ENCODE data around the gene TBC1D12. TPM values are rescaled to one million over a fixed set of nuclear protein-coding genes. Genes with fewer than 3 reads are reported as not detected.

The TBC1D12 gene
- total RNA-seq, 2 experiments from 2014 or later: 0.20 TPM

DNA sequence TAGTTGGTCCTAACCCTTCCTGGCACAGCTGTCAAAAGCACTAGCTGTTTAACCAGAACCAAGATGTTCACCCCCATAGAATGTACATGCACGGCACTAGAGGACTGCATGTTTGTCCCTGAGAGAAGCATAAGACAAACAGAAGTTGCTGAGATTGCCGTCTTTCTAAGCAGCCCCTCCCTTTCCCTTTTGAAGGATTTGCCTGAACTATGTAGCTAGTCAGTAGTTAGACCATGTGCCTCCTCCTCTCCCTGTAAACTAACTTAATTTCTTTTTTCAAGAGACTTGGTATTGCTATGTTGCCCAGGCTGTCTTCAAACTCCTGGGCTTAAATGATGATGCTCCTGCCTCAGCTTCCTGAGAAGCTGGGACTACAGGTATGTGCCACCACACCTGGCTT is 40.7 kb downstream of the TBC1D12 start:
- H3K27me3 Mint-ChIP-seq: peaks cover 11% of the 10 kb centered on the region
- CTCF ChIA-PET: interaction anchor here (0.7 to 1.7 kb wide), 5 partner anchors 13 to 78 kb away, joined by 3 to 11 read pairs (median 4); no protein-coding TSS in a partner anchor
- no peaks in the 10 kb centered on the region for H3K9me3 Mint-ChIP-seq
- DNase-seq (no peak), ATAC-seq (no peak)
- no peak overlapping the region for H3K27ac Mint-ChIP-seq
- H3K36me3 Mint-ChIP-seq (ENCODE audit: low read depth): no peaks in the 10 kb centered on the region
- intact Hi-C loops (cut with micrococcal nuclease): loop anchor here (10.0 kb wide), 1 partner anchor 78 kb away; the partner anchor contains the start of gene NOC3L
- no peak overlapping the region for H3K4me3 Mint-ChIP-seq
- H3K4me1 Mint-ChIP-seq (ENCODE audit: low read depth): no peaks in the 10 kb centered on the region
- TF ChIP-seq, protein P1, sequence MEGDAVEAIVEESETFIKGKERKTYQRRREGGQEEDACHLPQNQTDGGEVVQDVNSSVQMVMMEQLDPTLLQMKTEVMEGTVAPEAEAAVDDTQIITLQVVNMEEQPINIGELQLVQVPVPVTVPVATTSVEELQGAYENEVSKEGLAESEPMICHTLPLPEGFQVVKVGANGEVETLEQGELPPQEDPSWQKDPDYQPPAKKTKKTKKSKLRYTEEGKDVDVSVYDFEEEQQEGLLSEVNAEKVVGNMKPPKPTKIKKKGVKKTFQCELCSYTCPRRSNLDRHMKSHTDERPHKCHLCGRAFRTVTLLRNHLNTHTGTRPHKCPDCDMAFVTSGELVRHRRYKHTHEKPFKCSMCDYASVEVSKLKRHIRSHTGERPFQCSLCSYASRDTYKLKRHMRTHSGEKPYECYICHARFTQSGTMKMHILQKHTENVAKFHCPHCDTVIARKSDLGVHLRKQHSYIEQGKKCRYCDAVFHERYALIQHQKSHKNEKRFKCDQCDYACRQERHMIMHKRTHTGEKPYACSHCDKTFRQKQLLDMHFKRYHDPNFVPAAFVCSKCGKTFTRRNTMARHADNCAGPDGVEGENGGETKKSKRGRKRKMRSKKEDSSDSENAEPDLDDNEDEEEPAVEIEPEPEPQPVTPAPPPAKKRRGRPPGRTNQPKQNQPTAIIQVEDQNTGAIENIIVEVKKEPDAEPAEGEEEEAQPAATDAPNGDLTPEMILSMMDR (IDR thresholded peaks at IDR 0.05): no peak
- POLR2A ChIA-PET: no interaction called here

DNA sequence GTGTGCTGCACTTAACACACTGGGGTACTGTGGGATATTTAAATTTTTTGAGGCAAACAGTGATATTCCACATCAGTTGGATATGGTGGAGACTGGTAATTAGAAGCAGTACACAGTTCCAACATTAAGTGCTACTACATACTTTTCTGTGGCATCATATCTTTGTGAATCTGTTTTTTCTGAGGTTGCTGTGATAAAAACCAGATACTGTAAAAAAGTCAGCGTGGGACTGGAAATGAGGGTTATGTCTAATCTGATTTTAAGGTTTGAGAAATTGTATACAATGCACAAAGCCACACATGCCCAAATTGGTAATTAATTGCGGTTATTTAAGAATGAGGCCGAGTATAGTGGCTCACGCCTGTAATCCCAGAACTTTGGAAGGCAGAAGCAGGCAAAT is 41.2 kb downstream of the TBC1D12 start:
- DNase-seq (no peak), ATAC-seq (no peak)
- TF ChIP-seq, protein P1 (IDR thresholded peaks at IDR 0.05): no peak
- no peaks in the 10 kb centered on the region for H3K9me3 Mint-ChIP-seq
- H3K36me3 Mint-ChIP-seq (ENCODE audit: low read depth): no peaks in the 10 kb centered on the region
- peaks cover 11% of the 10 kb centered on the region for H3K27me3 Mint-ChIP-seq
- H3K4me1 Mint-ChIP-seq (ENCODE audit: low read depth): no peaks in the 10 kb centered on the region
- intact Hi-C loops (cut with micrococcal nuclease): loop anchor here (10.0 kb wide), 1 partner anchor 79 kb away; the partner anchor contains the start of gene NOC3L
- H3K27ac Mint-ChIP-seq: no peak overlapping the region
- ChIA-PET CTCF (interaction anchor here (0.6 to 3.3 kb wide), 44 partner anchors 8 to 628 kb away, joined by 3 to 14 read pairs (median 4); partner anchors contain the start of gene TBC1D12), POLR2A (interaction anchor here (0.7 kb wide), 1 partner anchor 398 kb away, joined by 4 read pairs; no protein-coding TSS in a partner anchor)
- no peak overlapping the region for H3K4me3 Mint-ChIP-seq

DNA sequence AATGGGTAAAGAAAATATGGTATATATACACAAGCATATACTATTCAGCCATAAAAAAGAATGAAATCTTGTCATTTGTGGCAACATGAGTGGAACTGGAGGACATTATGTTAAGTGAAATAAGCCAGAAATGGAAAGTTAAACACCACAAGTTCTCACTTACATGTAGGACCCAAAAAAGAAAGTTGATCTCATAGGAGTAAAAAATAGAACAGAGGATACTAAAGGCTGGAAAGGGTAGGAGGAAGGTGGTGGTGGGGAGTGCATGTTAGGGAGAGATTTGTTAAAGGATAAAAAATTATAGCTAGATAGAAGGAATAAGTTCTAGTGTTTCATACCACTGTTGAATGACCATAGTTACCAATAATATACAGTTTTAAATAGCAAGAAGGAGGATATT is 48.4 kb downstream of the TBC1D12 start:
- intact Hi-C loops (cut with micrococcal nuclease): no loop called here
- ATAC-seq (no peak), DNase-seq (no peak)
- POLR2A ChIA-PET: no interaction called here
- CTCF ChIA-PET: no interaction called here
- no peak overlapping the region for H3K27ac Mint-ChIP-seq
- no peaks in the 10 kb centered on the region for H3K9me3 Mint-ChIP-seq
- H3K4me1 Mint-ChIP-seq (ENCODE audit: low read depth): no peaks in the 10 kb centered on the region
- H3K36me3 Mint-ChIP-seq (ENCODE audit: low read depth): no peaks in the 10 kb centered on the region
- TF ChIP-seq, protein P1 (IDR thresholded peaks at IDR 0.05): no peak
- H3K27me3 Mint-ChIP-seq: peaks cover 8% of the 10 kb centered on the region
- no peak overlapping the region for H3K4me3 Mint-ChIP-seq

DNA sequence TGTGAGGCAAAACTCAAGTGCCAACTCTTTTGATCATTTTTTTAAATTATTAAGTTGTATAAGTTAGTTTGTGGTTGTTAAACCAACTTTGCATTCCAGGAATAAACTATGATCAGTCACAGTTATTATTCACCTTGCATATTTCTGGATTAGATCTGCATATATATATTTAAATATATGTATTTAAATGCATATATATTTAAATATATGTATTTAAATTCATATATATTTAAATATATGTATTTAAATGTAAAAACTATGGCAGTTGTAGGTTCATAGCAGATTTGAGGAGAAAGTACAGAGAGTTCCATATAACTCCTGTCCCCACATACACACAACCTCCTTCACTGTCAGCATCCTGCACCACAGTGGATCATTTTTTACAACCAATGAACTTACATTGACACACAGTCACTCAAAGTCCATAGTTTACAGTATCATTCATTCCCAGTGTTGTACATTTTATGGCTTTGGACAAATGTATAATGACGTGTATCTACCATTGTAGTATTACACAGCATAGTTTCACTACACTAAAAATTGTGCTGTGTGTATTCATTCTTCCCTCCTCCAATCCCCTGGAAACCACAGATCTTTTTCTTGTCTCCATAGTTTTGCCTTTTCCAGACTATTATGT is 49.7 kb downstream of the TBC1D12 start:
- DNase-seq (no peak), ATAC-seq (no peak)
- ChIA-PET POLR2A (no interaction called here), CTCF (interaction anchor here (1.4 kb wide), 1 partner anchor 8 kb away, joined by 4 read pairs; no protein-coding TSS in a partner anchor)
- no peak overlapping the region for H3K27ac Mint-ChIP-seq
- H3K27me3 Mint-ChIP-seq: peaks cover 7% of the 10 kb centered on the region
- TF ChIP-seq, protein P1 (IDR thresholded peaks at IDR 0.05): no peak
- no peaks in the 10 kb centered on the region for H3K36me3 Mint-ChIP-seq (ENCODE audit: low read depth)
- H3K4me3 Mint-ChIP-seq: no peak overlapping the region
- H3K4me1 Mint-ChIP-seq (ENCODE audit: low read depth): no peaks in the 10 kb centered on the region
- H3K9me3 Mint-ChIP-seq: no peaks in the 10 kb centered on the region
- intact Hi-C loops (cut with micrococcal nuclease): no loop called here

DNA sequence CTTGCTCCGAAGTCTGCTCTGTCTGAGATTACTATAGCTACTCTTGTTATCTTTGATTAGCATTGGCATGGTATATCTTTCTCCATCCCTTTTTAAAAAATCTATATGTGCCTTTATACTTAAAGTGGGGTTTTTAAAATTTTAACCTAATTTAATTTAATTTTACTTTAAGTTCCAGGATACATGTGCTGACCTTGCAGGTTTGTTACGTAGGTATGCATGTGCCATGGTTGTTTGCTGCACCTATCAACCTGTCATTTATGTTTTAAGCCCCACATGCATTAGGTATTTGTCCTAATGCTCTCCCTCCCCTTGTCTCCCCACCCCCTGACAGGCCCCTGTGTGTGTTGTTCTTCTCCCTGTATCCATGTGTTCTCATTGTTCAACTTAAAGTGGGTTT is 54.6 kb downstream of the TBC1D12 start:
- DNase-seq (no peak), ATAC-seq (no peak)
- POLR2A ChIA-PET: no interaction called here
- Mint-ChIP-seq H3K4me1 (ENCODE audit: low read depth) (no peaks in the 10 kb centered on the region), H3K27me3 (peaks cover 12% of the 10 kb centered on the region), H3K9me3 (peaks cover 1% of the 10 kb centered on the region), H3K36me3 (ENCODE audit: low read depth) (no peaks in the 10 kb centered on the region), H3K4me3 (no peak overlapping the region), H3K27ac (no peak overlapping the region)
- CTCF ChIA-PET: interaction anchor here (0.9 to 2.1 kb wide), 2 partner anchors 13 to 137 kb away, joined by 3 to 11 read pairs; no protein-coding TSS in a partner anchor
- TF ChIP-seq, protein P1 (IDR thresholded peaks at IDR 0.05): no peak
- intact Hi-C loops (cut with micrococcal nuclease): no loop called here

Data from activated CD8-positive, alpha-beta T cell treated with anti-CD3 and anti-CD28 coated beads for 36 hours (primary cell).